T-helper 9 cell (primary cell): ENCODE results near the gene C19orf53.
A peak's percentile ranks its signal among the peaks of the same experiment; 100 is the strongest.
"Not testable (repeated sequence)": the region's sequence is repeated elsewhere in the genome, so short reads cannot be mapped to it uniquely, and the experiment has no call there.

Experiments
- DNase-seq: peaks from one replicate; pipeline ENCODE4 v3.0.0-alpha.2; 2020
- total RNA-seq, 2 donors: gene quantifications; one replicate each; lab custom pipeline; 2026; lab: John Stamatoyannopoulos, UW

C19orf53 gene
- total RNA-seq: 39.8 to 40.8 reads per million in 2 donors

- DNase-seq: peak; percentile 84
These were observed at the start of gene C19orf53 for GRCh38 chr19:13774217-13775191. TSS of gene C19orf53 (plus strand) at chr19:13774456. CDS start at chr19:13774478, 22 bp downstream.

DNA sequence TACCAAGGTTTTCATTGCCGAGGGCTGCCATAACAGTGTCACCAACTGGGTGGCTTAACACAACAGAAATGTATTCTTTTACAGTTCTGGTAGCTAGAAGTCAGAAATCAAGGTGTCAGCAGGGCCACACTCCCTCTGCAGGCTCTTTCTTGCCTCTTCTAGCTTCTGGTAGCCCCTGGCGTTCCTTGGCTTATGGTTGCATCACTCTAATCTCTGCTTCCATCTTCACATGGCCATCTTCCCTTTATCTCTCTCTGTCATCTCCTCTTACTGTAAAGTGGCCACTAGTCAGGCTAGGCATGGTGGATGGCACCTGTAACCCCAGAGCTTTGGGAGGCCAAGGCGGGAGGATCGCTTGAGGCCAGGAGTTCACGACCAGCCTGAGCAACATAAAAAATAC lies 47.9 kb upstream of the C19orf53 start:
- DNase-seq: no peak

DNA sequence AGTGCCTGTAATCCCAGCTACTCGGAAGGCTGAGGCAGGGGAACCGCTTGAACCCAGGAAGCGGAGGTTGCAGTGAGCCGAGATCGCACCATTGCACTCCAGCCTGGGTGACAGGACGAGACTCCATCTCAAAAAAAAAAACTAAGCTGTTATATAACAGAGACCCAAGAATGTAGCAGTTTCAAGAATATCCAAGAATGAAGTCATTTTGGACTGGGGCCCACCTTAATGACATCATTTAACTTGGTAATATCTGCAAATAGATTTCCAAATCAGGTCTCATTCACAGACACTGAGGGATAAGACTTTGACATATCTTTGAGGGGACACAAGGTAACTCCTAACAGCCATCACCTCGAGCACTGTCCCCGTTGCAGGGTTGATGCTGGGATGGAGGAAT lies 46.5 kb upstream of the C19orf53 start:
- no peak for DNase-seq

- no peak for DNase-seq
These were observed 44.4 kb upstream of the C19orf53 start for GRCh38 chr19:13729859-13730258.

GRCh38 chr19:13731147-13731964 lies 42.9 kb upstream of the C19orf53 start:
- peak; percentile 93 for DNase-seq

GRCh38 chr19:13732337-13732736 lies 41.9 kb upstream of the C19orf53 start:
- DNase-seq: no peak

DNA sequence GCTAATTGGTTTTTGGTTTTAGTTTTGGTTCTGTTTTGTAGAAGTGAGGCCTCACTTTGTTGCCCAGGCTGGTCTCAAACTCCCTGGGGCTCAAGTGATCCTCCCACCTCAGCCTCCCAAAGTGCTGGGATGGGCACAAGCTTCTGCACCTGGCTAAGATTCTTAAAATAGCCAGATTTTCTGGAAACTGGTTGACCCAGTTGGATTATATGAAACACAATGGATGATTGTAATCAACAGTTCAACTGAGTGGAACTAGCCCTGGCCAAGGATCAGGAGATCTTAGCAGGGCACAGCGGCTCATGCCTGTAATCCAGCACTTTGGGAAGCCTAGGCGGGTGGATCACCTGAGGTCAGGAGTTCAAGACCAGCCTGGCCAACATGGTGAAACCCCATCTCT lies 39.5 kb upstream of the C19orf53 start:
- no peak for DNase-seq

DNA sequence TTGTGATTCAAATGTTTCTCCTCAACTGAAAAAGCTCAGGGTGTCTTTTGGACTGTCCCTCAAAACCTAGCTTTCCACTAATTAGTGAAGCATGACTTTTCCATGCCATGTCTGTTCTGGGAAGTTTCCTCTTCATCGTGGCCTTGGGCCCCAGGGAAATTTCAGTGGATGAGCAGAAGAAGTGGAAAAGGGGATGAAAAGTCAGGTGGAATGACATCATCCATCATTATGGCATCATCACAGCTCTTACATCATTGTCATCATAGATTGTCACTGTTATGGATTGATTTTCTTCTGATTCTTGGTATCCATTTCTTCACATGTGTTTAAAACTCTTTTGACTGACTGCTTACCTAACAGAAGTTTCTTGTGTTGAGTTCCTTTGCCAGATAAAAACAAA lies 36.2 kb upstream of the C19orf53 start:
- DNase-seq: no peak

DNA sequence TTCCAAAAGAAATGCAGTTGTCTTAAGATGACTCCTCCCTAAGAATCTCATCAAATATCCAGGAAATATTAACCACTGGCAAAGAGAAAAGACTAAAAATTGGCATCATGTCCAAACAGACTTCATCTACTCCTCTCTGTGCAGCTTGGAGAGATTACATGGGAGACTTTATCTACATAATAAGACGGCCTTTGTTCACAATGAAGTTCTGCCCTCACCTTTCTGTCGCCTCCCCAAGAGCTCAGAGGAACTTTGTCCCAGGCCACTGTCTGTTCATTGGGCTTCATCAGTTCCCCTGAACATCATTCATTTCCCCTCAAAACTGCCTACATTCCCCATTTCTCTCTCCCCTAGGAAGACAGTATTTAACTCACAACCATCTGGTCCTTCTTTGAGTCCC lies 32.4 kb upstream of the C19orf53 start:
- no peak for DNase-seq

GRCh38 chr19:13742756-13743155 lies 31.5 kb upstream of the C19orf53 start:
- DNase-seq: no peak

DNA sequence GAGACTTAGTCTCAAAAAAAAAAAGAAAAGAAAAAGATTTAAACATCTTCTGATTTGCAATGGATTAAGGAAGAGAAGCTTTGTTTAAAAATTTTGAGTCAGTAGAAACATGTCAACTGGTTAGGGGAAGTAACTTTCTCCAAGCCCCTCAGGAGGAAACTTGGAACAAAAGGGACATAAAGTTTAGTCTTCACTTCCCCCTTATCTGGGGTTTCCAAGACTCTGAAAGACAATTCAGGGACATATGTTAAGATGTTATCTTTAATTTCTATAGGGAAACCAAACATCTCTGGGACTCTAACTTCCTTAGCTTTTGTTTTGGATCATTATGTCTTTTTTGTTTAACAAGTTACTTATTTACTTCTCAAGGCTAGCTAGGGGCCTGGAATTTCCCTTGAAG lies 30.1 kb upstream of the C19orf53 start:
- DNase-seq: no peak

GRCh38 chr19:13747098-13747453 lies 27.2 kb upstream of the C19orf53 start:
- no peak for DNase-seq

GRCh38 chr19:13748169-13748828 lies 26.0 kb upstream of the C19orf53 start:
- no peak for DNase-seq

- DNase-seq: no peak
These were observed 22.8 kb upstream of the C19orf53 start for GRCh38 chr19:13751436-13751835.

DNA sequence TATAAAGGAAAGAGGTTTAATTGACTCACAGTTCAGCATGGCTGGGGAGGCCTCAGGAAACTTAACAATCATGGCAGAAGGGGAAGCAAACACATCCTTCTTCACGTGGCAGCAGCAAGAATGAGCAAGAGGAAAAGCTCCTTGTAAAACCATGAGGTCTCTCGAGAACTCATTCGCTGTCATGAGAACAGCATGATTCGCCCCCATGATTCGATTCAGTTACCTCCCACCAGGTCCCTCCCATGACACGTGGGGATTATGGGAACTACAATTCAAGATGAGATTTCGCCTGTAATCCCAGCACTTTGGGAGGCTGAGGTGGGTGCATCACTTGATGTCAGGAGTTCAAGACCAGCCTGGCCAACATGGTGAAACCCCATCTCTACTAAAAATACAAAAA lies 20.6 kb upstream of the C19orf53 start:
- not testable (repeated sequence) for DNase-seq

GRCh38 chr19:13756210-13756609 lies 18.0 kb upstream of the C19orf53 start:
- DNase-seq: no peak

DNA sequence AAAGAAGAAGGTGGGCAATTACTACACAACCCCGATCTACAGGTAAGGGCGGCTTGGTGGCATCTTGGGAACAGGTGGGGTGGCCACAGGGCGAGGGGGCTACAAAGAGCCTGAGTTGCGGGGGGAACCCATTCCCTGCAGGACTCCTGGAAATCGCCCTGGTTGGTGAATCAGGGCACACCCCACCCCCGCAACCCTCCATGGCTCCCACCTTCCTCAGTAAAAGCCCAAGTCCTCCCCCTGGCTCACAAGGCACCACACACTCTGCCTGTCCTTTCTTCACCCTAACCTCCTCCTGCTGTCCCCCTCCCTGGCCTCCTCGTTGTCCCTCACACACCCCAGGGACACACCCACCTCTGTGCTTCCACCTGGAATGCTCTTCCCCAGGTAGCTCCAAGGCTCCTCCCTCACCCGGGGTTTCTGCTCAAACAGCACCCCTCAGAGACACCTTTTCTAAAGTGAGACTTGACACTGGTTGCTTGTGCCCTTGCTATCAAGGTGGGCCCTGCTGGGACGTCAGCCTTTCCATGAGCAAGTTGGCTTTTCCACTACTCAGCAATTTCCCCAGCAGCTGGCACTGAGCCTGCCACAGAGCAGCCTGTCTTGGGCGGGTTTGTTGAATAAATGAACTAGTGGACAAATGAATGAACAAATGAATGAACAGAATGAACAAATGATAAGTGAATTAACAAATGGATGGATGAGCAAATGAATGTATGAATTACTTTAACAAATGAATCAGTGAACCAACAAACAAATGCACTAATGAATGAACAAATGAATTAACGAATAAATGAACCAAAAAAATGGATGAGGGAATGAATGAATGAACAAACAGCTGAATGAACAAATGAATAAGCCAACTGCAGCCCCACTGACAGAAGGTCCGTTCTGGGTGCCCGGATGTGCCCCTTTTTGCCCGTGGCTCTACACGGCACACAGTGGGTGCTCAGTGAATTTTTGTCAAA lies 16.2 kb upstream of the C19orf53 start:
- no peak for DNase-seq

DNA sequence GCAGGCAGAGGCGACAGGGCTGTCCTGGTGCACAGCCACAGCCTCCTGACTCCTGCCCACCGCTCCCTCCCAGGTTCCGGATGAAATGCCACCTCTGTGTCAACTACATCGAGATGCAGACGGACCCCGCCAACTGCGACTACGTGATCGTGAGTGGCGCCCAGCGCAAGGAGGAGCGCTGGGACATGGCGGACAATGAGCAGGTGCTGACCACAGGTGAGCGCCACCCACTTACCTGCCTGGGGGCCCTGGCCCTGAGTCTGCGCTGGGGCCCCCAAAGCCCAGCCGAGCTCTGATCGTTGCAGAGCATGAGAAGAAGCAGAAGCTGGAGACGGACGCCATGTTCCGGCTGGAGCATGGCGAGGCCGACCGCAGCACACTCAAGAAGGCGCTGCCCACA lies 15.5 kb upstream of the C19orf53 start:
- DNase-seq: no peak

DNA sequence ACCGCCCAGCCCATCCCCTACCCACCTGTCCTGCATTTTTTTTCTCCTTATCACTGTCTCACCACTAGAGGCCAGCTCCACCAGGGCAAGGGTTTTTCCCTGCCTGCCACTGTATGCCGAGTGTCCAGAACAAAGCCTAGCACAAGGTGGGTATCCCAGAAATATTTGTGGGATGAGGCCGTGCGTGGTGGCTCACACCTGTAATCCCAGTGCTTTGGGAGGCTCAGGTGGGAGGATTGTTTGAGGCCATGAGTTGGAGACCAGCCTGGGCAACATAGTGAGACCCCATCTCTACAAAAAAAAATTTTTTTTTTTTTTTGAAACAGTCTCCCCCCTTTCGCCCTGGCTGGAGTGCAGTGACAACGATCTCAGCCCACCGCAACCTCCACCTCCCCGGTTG lies 12.8 kb upstream of the C19orf53 start:
- DNase-seq: no peak

GRCh38 chr19:13762635-13763235 lies 11.5 kb upstream of the C19orf53 start:
- DNase-seq: no peak

DNA sequence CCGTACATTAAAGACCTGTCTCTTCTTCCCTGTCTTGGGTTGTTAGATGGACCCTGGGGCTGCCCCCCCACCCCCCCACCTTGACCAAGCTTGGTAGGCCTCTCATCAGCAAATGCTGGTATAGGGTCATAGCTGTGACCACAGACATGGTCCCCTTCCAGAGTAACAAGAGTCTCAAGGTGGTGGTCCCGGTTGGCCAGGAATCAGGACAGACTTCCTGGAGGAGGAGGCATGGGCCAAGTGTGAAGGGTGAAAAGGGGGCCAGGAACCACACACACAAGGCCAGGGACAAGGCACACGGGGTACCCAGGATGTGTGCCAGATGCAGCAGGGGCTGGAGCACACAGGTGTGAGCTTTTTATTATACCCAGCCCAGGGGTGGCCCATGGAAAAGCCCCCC lies 11.0 kb upstream of the C19orf53 start:
- DNase-seq: no peak
